Astrocyte (in vitro differentiated cells and primary cell): ENCODE measurements around the gene CEND1. TPM values are rescaled to one million over a fixed set of nuclear protein-coding genes. Genes with fewer than 3 reads are reported as not detected.

Experiments used
- DNase-seq: peaks from one replicate; pipeline ENCODE4 v3.0.0-alpha.2; 2010; ENCODE audit warnings: low read depth
- FAIRE-seq: peaks from 2 replicates; lab custom pipeline; 2011; peaks lifted over from hg19 to GRCh38; lab: Jason Lieb, UNC
- H2AFZ ChIP-seq: 2 replicates; pipeline ENCODE4 v1.6.0; 2012; ENCODE audit warnings: low read depth, low read length, inconsistent platforms
- H3K27ac ChIP-seq: 2 replicates; pipeline ENCODE4 v1.5.1; 2011; ENCODE audit warnings: low read depth, low read length, inconsistent platforms
- H3K27me3 ChIP-seq: 2 replicates; pipeline ENCODE4 v1.6.0; 2011; ENCODE audit warnings: low read length, inconsistent platforms; ENCODE audit not compliant: insufficient read depth
- H3K36me3 ChIP-seq: 2 replicates; pipeline ENCODE4 v1.5.1; 2011; ENCODE audit warnings: low read length, inconsistent platforms; ENCODE audit not compliant: insufficient read depth
- H3K4me1 ChIP-seq: 2 replicates; pipeline ENCODE4 v1.5.1; 2011; ENCODE audit warnings: low read length, inconsistent platforms; ENCODE audit not compliant: insufficient read depth
- H3K4me2 ChIP-seq: 2 replicates; pipeline ENCODE4 v1.6.0; 2012; ENCODE audit warnings: low read length, inconsistent platforms
- H3K4me3 ChIP-seq: 2 replicates; pipeline ENCODE4 v1.5.1; 2011; ENCODE audit warnings: low read depth, mild to moderate bottlenecking, low read length, inconsistent platforms; ENCODE audit not compliant: insufficient read depth
- H3K79me2 ChIP-seq: 2 replicates; pipeline ENCODE4 v1.6.0; 2012; ENCODE audit warnings: mild to moderate bottlenecking, low read length, inconsistent platforms; ENCODE audit not compliant: insufficient read depth
- H3K9ac ChIP-seq: 2 replicates; pipeline ENCODE4 v1.6.0; 2012; ENCODE audit warnings: mild to moderate bottlenecking, low read length, inconsistent platforms
- H3K9me3 ChIP-seq: 2 replicates; pipeline ENCODE4 v1.5.1; 2012; ENCODE audit warnings: low read depth, mild to moderate bottlenecking, low read length, inconsistent platforms; ENCODE audit not compliant: insufficient read depth
- H4K20me1 ChIP-seq: 2 replicates; pipeline ENCODE4 v1.6.0; 2012; ENCODE audit warnings: low read length, inconsistent platforms; ENCODE audit not compliant: insufficient read depth
- H3K27ac Mint-ChIP-seq: one replicate; pipeline ENCODE4 v1.8.0; 2021; ENCODE audit warnings: mild to moderate bottlenecking, mixed read lengths; ENCODE audit not compliant: unreplicated experiment
- H3K27me3 Mint-ChIP-seq: one replicate; pipeline ENCODE4 v1.8.0; 2021; ENCODE audit warnings: low read depth, mixed read lengths; ENCODE audit not compliant: unreplicated experiment
- H3K36me3 Mint-ChIP-seq: one replicate; pipeline ENCODE4 v1.8.0; 2021; ENCODE audit warnings: low read depth, mixed read lengths; ENCODE audit not compliant: unreplicated experiment
- H3K4me1 Mint-ChIP-seq: one replicate; pipeline ENCODE4 v1.8.0; 2021; ENCODE audit warnings: low read depth, mixed read lengths; ENCODE audit not compliant: unreplicated experiment
- H3K4me3 Mint-ChIP-seq: one replicate; pipeline ENCODE4 v1.8.0; 2021; ENCODE audit warnings: mild to moderate bottlenecking, moderate library complexity, mixed read lengths; ENCODE audit not compliant: unreplicated experiment
- H3K9me3 Mint-ChIP-seq: one replicate; pipeline ENCODE4 v1.8.0; 2021; ENCODE audit warnings: mild to moderate bottlenecking, mixed read lengths; ENCODE audit not compliant: unreplicated experiment
- CTCF ChIP-seq: IDR thresholded peaks from 2 replicates; pipeline ENCODE4 v1.5.1; 2011; ENCODE audit warnings: low read depth, mild to moderate bottlenecking, inconsistent platforms, low read length, moderate library complexity; ENCODE audit not compliant: insufficient read depth
- EZH2 ChIP-seq: IDR thresholded peaks from 2 replicates; pipeline ENCODE4 v1.6.1; 2012; ENCODE audit warnings: mild to moderate bottlenecking, low read length, inconsistent platforms; ENCODE audit not compliant: insufficient read depth
- total RNA-seq: library from RNA; stranded (reverse); gene quantifications from 2 replicates; pipeline ENCODE4 v1.2.1, GENCODE V29; 2021

The CEND1 gene
- total RNA-seq, 1 donor from 2014 or later: 0.59 TPM

GRCh38 chr11:794766-795633 is 5.1 kb upstream of the CEND1 start:
- H4K20me1 ChIP-seq: peaks cover 54% of the 10 kb centered on the region
- H3K4me3 ChIP-seq: no peak overlapping the region
- DNase-seq: no peak
- H3K4me1 ChIP-seq: peaks cover 16% of the 10 kb centered on the region
- no peaks in the 10 kb centered on the region for H3K27me3 Mint-ChIP-seq
- peaks cover 4% of the 10 kb centered on the region for H3K79me2 ChIP-seq
- no peak for FAIRE-seq
- H3K27me3 ChIP-seq: no peaks in the 10 kb centered on the region
- no peak overlapping the region for H3K27ac ChIP-seq
- H3K4me1 Mint-ChIP-seq: no peaks in the 10 kb centered on the region
- H3K4me2 ChIP-seq: peak overlapping the region; percentile 96
- no peaks in the 10 kb centered on the region for H3K36me3 ChIP-seq
- TF ChIP-seq CTCF: no peak
- no peak for TF ChIP-seq EZH2
- H2AFZ ChIP-seq: no peak overlapping the region
- no peak overlapping the region for H3K27ac Mint-ChIP-seq
- no peaks in the 10 kb centered on the region for H3K9me3 ChIP-seq
- no peaks in the 10 kb centered on the region for H3K9me3 Mint-ChIP-seq
- no peak overlapping the region for H3K4me3 Mint-ChIP-seq
- peaks cover 2% of the 10 kb centered on the region for H3K36me3 Mint-ChIP-seq
- H3K9ac ChIP-seq: peak overlapping the region; percentile 72

- no peak overlapping the region for H3K9ac ChIP-seq
- no peak overlapping the region for H3K4me3 Mint-ChIP-seq
- TF ChIP-seq EZH2: no peak
- peaks cover 2% of the 10 kb centered on the region for H3K36me3 Mint-ChIP-seq
- no peaks in the 10 kb centered on the region for H3K27me3 ChIP-seq
- no peaks in the 10 kb centered on the region for H3K36me3 ChIP-seq
- H3K27me3 Mint-ChIP-seq: no peaks in the 10 kb centered on the region
- H3K4me1 Mint-ChIP-seq: no peaks in the 10 kb centered on the region
- H3K79me2 ChIP-seq: peaks cover 4% of the 10 kb centered on the region
- H4K20me1 ChIP-seq: peaks cover 50% of the 10 kb centered on the region
- H3K27ac Mint-ChIP-seq: no peak overlapping the region
- no peaks in the 10 kb centered on the region for H3K9me3 Mint-ChIP-seq
- DNase-seq (no peak), FAIRE-seq (no peak)
- no peak overlapping the region for H3K4me2 ChIP-seq
- no peak overlapping the region for H3K4me3 ChIP-seq
- H2AFZ ChIP-seq: no peak overlapping the region
- H3K27ac ChIP-seq: no peak overlapping the region
- H3K9me3 ChIP-seq: no peaks in the 10 kb centered on the region
- H3K4me1 ChIP-seq: peaks cover 16% of the 10 kb centered on the region
Measured at GRCh38 chr11:794013-794765, 4.3 kb upstream of the CEND1 start.

GRCh38 chr11:793556-793955 is 3.7 kb upstream of the CEND1 start:
- Histone ChIP-seq H3K4me3 (no peak overlapping the region), H3K79me2 (peaks cover 4% of the 10 kb centered on the region), H3K9ac (no peak overlapping the region), H4K20me1 (peaks cover 46% of the 10 kb centered on the region), H3K36me3 (no peaks in the 10 kb centered on the region), H3K27ac (no peak overlapping the region), H2AFZ (no peak overlapping the region), H3K4me2 (no peak overlapping the region), H3K27me3 (no peaks in the 10 kb centered on the region), H3K9me3 (no peaks in the 10 kb centered on the region), H3K4me1 (peaks cover 16% of the 10 kb centered on the region)
- DNase-seq (no peak), FAIRE-seq (no peak)
- no peak for TF ChIP-seq EZH2
- no peak for TF ChIP-seq CTCF
- H3K27me3 Mint-ChIP-seq: no peaks in the 10 kb centered on the region
- H3K9me3 Mint-ChIP-seq: no peaks in the 10 kb centered on the region
- H3K4me3 Mint-ChIP-seq: no peak overlapping the region
- no peak overlapping the region for H3K27ac Mint-ChIP-seq
- peaks cover 2% of the 10 kb centered on the region for H3K36me3 Mint-ChIP-seq
- H3K4me1 Mint-ChIP-seq: no peaks in the 10 kb centered on the region
